MCF 10A (cell line): ENCODE measurements around the gene IVD. TPM values are rescaled to one million over a fixed set of nuclear protein-coding genes. Genes with fewer than 3 reads are reported as not detected.
A peak's percentile ranks its signal among the peaks of the same experiment; 100 is the strongest.

ENCODE experiments used
- BruUV-seq: library from RNA; stranded (reverse); fragments of 400-500 nt; replicated peaks from 2 replicates; lab custom pipeline; 2021; lab: Mats Ljungman, UMichigan
- CTCF ChIA-PET: fragments of 300-600 bp; sonication (Branson Sonifier 250); formaldehyde crosslinking; extraction: SDS; loops from one replicate; lab custom pipeline; 2021; ENCODE audit warnings: antibody characterized with exemption, inconsistent platforms; lab: Yijun Ruan, JAX
- POLR2A ChIA-PET: fragments of 300-600, 350-650 bp; sonication (Branson Sonifier 250); formaldehyde crosslinking; extraction: SDS; loops from one replicate; lab custom pipeline; 2020; ENCODE audit warnings: antibody characterized with exemption, inconsistent platforms; lab: Yijun Ruan, JAX
- DNase-seq: peaks from one replicate; pipeline ENCODE4 v3.0.0-alpha.2; 2018; ENCODE audit not compliant: unreplicated experiment
- H3K27ac Mint-ChIP-seq: one replicate; pipeline ENCODE4 v1.8.0; 2022; ENCODE audit warnings: mild to moderate bottlenecking, low read depth, mixed read lengths; ENCODE audit not compliant: unreplicated experiment
- H3K27me3 Mint-ChIP-seq: one replicate; pipeline ENCODE4 v1.8.0; 2022; ENCODE audit warnings: mixed read lengths; ENCODE audit not compliant: insufficient read depth, unreplicated experiment
- H3K36me3 Mint-ChIP-seq: one replicate; pipeline ENCODE4 v1.8.0; 2022; ENCODE audit warnings: mild to moderate bottlenecking, moderate library complexity, mixed read lengths; ENCODE audit not compliant: insufficient read depth, unreplicated experiment
- H3K4me1 Mint-ChIP-seq: one replicate; pipeline ENCODE4 v1.8.0; 2022; ENCODE audit warnings: mixed read lengths; ENCODE audit not compliant: insufficient read depth, unreplicated experiment
- H3K4me3 Mint-ChIP-seq: one replicate; pipeline ENCODE4 v1.8.0; 2022; ENCODE audit warnings: mild to moderate bottlenecking, moderate library complexity, mixed read lengths; ENCODE audit not compliant: unreplicated experiment
- H3K9me3 Mint-ChIP-seq: one replicate; pipeline ENCODE4 v1.8.0; 2022; ENCODE audit warnings: mixed read lengths; ENCODE audit not compliant: unreplicated experiment
- intact Hi-C: fragments of 100-400 bp; cut with micrococcal nuclease; formaldehyde crosslinking; loops from 2 replicates; pipeline ENCODE4 v1.14.1; 2022
- total RNA-seq: library from RNA; stranded (reverse); gene quantifications from 2 replicates; pipeline ENCODE4 v1.2.3, GENCODE V29; 2022
- TF ChIP-seq, protein P1 (sequence below): fragments of 200-600 bp; IDR thresholded peaks from one replicate; pipeline ENCODE4 v1.8.0; 2022; ENCODE audit warnings: antibody characterized with exemption, mild to moderate bottlenecking; ENCODE audit not compliant: unreplicated experiment

IVD gene
- total RNA-seq, 1 experiment from 2014 or later, result 61.6 TPM

- Mint-ChIP-seq H3K27me3 (no peaks in the 10 kb centered on the region), H3K9me3 (no peaks in the 10 kb centered on the region), H3K36me3 (peaks cover 36% of the 10 kb centered on the region), H3K27ac (peak overlapping the region; percentile 73), H3K4me1 (peaks cover 19% of the 10 kb centered on the region), H3K4me3 (peak overlapping the region; percentile 14)
- intact Hi-C loops, result loop anchor here (2.0 kb wide), 1 partner anchor 100 kb away; no protein-coding TSS in a partner anchor
- BruUV-seq, result TSS peak; percentile 34
- ChIA-PET POLR2A (interaction anchor here (0.5 to 3.5 kb wide), 8 partner anchors 16 to 154 kb away, joined by 3 to 33 read pairs (median 4); partner anchors contain the start of genes CCDC9B and IVD), CTCF (interaction anchor here (0.6 to 9.9 kb wide), 20 partner anchors 10 to 373 kb away, joined by 3 to 107 read pairs (median 5); partner anchors contain the start of genes CCDC9B, INAFM2 and IVD)
- DNase-seq, result peak; percentile 89
- TF ChIP-seq, protein P1, sequence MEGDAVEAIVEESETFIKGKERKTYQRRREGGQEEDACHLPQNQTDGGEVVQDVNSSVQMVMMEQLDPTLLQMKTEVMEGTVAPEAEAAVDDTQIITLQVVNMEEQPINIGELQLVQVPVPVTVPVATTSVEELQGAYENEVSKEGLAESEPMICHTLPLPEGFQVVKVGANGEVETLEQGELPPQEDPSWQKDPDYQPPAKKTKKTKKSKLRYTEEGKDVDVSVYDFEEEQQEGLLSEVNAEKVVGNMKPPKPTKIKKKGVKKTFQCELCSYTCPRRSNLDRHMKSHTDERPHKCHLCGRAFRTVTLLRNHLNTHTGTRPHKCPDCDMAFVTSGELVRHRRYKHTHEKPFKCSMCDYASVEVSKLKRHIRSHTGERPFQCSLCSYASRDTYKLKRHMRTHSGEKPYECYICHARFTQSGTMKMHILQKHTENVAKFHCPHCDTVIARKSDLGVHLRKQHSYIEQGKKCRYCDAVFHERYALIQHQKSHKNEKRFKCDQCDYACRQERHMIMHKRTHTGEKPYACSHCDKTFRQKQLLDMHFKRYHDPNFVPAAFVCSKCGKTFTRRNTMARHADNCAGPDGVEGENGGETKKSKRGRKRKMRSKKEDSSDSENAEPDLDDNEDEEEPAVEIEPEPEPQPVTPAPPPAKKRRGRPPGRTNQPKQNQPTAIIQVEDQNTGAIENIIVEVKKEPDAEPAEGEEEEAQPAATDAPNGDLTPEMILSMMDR, result no peak
Observed at GRCh38 chr15:40420793-40421192, 15.2 kb downstream of the IVD start.

GRCh38 chr15:40421246-40422157 lies 15.9 kb downstream of the IVD start:
- CTCF ChIA-PET, result interaction anchor here (0.6 to 9.9 kb wide), 31 partner anchors 10 to 311 kb away, joined by 3 to 107 read pairs (median 5); partner anchors contain the start of genes CCDC9B, INAFM2 and KNSTRN
- TF ChIP-seq, protein P1, result peak; percentile 92
- intact Hi-C loops, result loop anchor here (1.0 to 2.0 kb wide), 3 partner anchors 53 to 101 kb away; no protein-coding TSS in a partner anchor
- Mint-ChIP-seq H3K4me3 (peak overlapping the region; percentile 14), H3K27ac (peak overlapping the region; percentile 73), H3K27me3 (no peaks in the 10 kb centered on the region), H3K9me3 (no peaks in the 10 kb centered on the region), H3K4me1 (peaks cover 19% of the 10 kb centered on the region), H3K36me3 (peaks cover 29% of the 10 kb centered on the region)
- POLR2A ChIA-PET, result interaction anchor here (1.0 to 3.5 kb wide), 11 partner anchors 16 to 207 kb away, joined by 3 to 33 read pairs (median 4); partner anchors contain the start of genes INAFM2 and IVD
- BruUV-seq, result no TSS peak
- peak; percentile 68 for DNase-seq

GRCh38 chr15:40424483-40425115 lies 19.0 kb downstream of the IVD start:
- ChIA-PET CTCF (interaction anchor here (0.6 to 9.9 kb wide), 5 partner anchors 56 to 207 kb away, joined by 3 to 107 read pairs (median 7); no protein-coding TSS in a partner anchor), POLR2A (no interaction called here)
- H3K4me1 Mint-ChIP-seq, result peaks cover 19% of the 10 kb centered on the region
- no peak overlapping the region for H3K4me3 Mint-ChIP-seq
- no TSS peak for BruUV-seq
- no peak for DNase-seq
- TF ChIP-seq, protein P1, result no peak
- intact Hi-C loops, result no loop called here
- no peaks in the 10 kb centered on the region for H3K27me3 Mint-ChIP-seq
- peaks cover 4% of the 10 kb centered on the region for H3K36me3 Mint-ChIP-seq
- H3K27ac Mint-ChIP-seq, result peak overlapping the region; percentile 7
- no peaks in the 10 kb centered on the region for H3K9me3 Mint-ChIP-seq
